SU-DHL-6 (cell line): ENCODE measurements around the gene CCDC102A.

Source experiments
- H2AFZ ChIP-seq: fragments of 200-600 bp; sonication (generic); 2 replicates; pipeline ENCODE4 v1.6.1; 2014; ENCODE audit warnings: low read depth, mild to moderate bottlenecking, moderate library complexity, mixed read lengths, antibody characterized with exemption, low read length; ENCODE audit not compliant: severe bottlenecking
- H3F3A ChIP-seq: fragments of 200-600 bp; shearing (Covaris generic); 2 replicates; pipeline ENCODE4 v1.6.0; 2016; ENCODE audit warnings: antibody characterized with exemption, mild to moderate bottlenecking; ENCODE audit not compliant: insufficient read depth
- H3K27ac ChIP-seq: fragments of 200-600 bp; sonication (generic); 2 replicates; pipeline ENCODE4 v1.5.1; 2016; ENCODE audit warnings: low read depth, mild to moderate bottlenecking, low read length, moderate library complexity, mixed read lengths
- H3K27me3 ChIP-seq: fragments of 200-600 bp; sonication (generic), shearing (Covaris generic); 2 replicates; pipeline ENCODE4 v1.6.0; 2014; ENCODE audit warnings: mild to moderate bottlenecking, low read length
- H3K36me3 ChIP-seq: fragments of 200-600 bp; sonication (generic); 2 replicates; pipeline ENCODE4 v1.6.1; 2014; ENCODE audit warnings: mild to moderate bottlenecking, low read length, mixed read lengths
- H3K4me2 ChIP-seq: fragments of 300-600, 200-600 bp; shearing (Covaris generic), sonication (generic); 2 replicates; pipeline ENCODE4 v1.6.0; 2014; ENCODE audit warnings: low read length, low read depth, mild to moderate bottlenecking; ENCODE audit not compliant: poor library complexity, severe bottlenecking
- H3K4me3 ChIP-seq: fragments of 200-600 bp; sonication (generic); 2 replicates; pipeline ENCODE4 v1.5.1; 2014; ENCODE audit warnings: antibody characterized with exemption, low read length, mild to moderate bottlenecking, mixed read lengths; ENCODE audit not compliant: insufficient read depth, poor library complexity, severe bottlenecking
- H3K79me2 ChIP-seq: fragments of 200-600 bp; sonication (generic); 2 replicates; pipeline ENCODE4 v1.6.1; 2014; ENCODE audit warnings: mild to moderate bottlenecking, low read length, moderate library complexity; ENCODE audit not compliant: insufficient read depth
- H3K9ac ChIP-seq: fragments of 200-600 bp; sonication (generic); 2 replicates; pipeline ENCODE4 v1.7.0; 2014; ENCODE audit warnings: mild to moderate bottlenecking, low read length
- H3K9me2 ChIP-seq: fragments of 200-600 bp; sonication (generic); replicated peaks from 2 replicates; pipeline ENCODE4 v1.6.1; 2014; ENCODE audit warnings: low read length; ENCODE audit not compliant: insufficient read depth
- H3K9me3 ChIP-seq: fragments of 200-600 bp; sonication (generic); 2 replicates; pipeline ENCODE4 v1.6.1; 2014; ENCODE audit warnings: low read length, mixed read lengths; ENCODE audit not compliant: insufficient read depth
- H4K20me1 ChIP-seq: fragments of 200-600 bp; sonication (generic); 2 replicates; pipeline ENCODE4 v1.6.1; 2014; ENCODE audit warnings: low read depth, mild to moderate bottlenecking, antibody characterized with exemption, low read length, moderate library complexity, mixed read lengths
- EZH2phosphoT487 ChIP-seq: fragments of 200-600 bp; sonication (generic), shearing (Covaris generic); conservative IDR thresholded peaks from 2 replicates; pipeline ENCODE4 v1.6.1; 2018; ENCODE audit warnings: mild to moderate bottlenecking, antibody characterized with exemption, low read length, moderate library complexity, mixed read lengths
- TF ChIP-seq, protein P1 (sequence below): fragments of 200-600 bp; sonication (generic); IDR thresholded peaks from one replicate; pipeline ENCODE4 v1.5.1; 2017; ENCODE audit warnings: antibody characterized with exemption, mild to moderate bottlenecking, low read length, moderate library complexity; ENCODE audit not compliant: insufficient read depth, poor library complexity, severe bottlenecking

Gene CCDC102A

DNA sequence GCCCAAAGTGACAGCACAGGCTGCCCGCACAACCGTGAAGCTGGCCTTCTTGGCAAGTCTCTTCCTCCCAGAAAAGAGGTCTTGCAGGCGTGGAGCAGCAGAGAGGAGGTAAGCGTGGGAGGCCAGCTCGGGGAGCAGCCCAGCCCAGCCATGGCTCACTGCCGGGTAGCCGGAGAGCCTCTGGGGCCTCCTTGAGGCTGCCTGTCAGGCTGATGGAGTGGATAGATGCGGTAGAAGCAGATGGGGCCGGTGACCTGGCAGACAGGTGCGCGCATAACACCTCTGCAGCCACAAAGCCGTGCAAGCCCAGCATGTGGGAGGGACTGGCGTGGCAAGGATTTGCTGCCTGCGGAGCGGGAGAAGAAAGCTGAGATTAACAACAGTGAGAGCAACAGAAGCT lies 33.0 kb downstream of the CCDC102A start:
- no peak overlapping the region for H3K9ac ChIP-seq
- TF ChIP-seq, protein P1, sequence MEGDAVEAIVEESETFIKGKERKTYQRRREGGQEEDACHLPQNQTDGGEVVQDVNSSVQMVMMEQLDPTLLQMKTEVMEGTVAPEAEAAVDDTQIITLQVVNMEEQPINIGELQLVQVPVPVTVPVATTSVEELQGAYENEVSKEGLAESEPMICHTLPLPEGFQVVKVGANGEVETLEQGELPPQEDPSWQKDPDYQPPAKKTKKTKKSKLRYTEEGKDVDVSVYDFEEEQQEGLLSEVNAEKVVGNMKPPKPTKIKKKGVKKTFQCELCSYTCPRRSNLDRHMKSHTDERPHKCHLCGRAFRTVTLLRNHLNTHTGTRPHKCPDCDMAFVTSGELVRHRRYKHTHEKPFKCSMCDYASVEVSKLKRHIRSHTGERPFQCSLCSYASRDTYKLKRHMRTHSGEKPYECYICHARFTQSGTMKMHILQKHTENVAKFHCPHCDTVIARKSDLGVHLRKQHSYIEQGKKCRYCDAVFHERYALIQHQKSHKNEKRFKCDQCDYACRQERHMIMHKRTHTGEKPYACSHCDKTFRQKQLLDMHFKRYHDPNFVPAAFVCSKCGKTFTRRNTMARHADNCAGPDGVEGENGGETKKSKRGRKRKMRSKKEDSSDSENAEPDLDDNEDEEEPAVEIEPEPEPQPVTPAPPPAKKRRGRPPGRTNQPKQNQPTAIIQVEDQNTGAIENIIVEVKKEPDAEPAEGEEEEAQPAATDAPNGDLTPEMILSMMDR, result no peak
- no peak for TF ChIP-seq EZH2phosphoT487
- H3F3A ChIP-seq, result no peaks in the 10 kb centered on the region
- no peaks in the 10 kb centered on the region for H3K9me2 ChIP-seq
- no peaks in the 10 kb centered on the region for H3K27me3 ChIP-seq
- no peaks in the 10 kb centered on the region for H3K79me2 ChIP-seq
- H3K27ac ChIP-seq, result no peak overlapping the region
- no peaks in the 10 kb centered on the region for H3K36me3 ChIP-seq
- no peak overlapping the region for H3K4me3 ChIP-seq
- H3K4me2 ChIP-seq, result no peak overlapping the region
- no peak overlapping the region for H2AFZ ChIP-seq
- H3K9me3 ChIP-seq, result no peaks in the 10 kb centered on the region
- H4K20me1 ChIP-seq, result no peaks in the 10 kb centered on the region

DNA sequence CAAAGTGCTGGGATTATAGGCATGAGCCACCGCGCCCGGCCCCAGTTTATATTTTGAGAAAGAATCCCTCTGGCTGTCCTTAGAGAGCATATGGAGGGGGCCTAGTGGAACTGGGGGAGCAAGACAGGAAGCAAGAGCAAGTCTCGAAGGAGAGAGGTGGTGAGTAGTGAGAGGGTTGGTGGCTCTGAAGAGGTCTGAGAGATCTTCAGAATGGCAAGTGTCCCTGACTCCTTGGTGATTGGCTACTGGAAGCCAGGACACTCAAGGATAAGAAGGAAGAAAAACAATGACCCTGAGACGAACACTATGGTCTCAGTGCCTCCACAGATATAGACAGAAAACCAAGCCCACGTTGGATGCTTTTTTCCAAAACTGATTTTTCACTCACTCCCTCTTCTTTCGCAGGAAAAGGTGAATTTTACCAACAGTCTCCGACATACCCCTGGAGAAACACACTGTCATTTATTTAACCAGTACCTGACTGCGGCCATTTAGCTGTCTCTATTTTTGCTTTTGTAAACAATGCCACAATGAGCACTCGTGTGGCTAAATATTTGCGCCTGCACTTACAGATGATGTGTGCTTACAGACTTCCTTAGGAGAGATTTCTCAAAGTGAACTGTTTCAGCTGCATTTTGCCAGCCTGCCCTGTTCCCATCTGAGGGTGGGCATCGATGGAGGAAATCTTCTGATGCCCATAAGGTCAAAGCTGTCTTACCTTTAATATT lies 34.2 kb downstream of the CCDC102A start:
- no peaks in the 10 kb centered on the region for H3K79me2 ChIP-seq
- no peaks in the 10 kb centered on the region for H4K20me1 ChIP-seq
- no peak overlapping the region for H3K4me3 ChIP-seq
- no peak for TF ChIP-seq EZH2phosphoT487
- TF ChIP-seq, protein P1, result no peak
- no peak overlapping the region for H2AFZ ChIP-seq
- no peaks in the 10 kb centered on the region for H3F3A ChIP-seq
- H3K4me2 ChIP-seq, result no peak overlapping the region
- H3K9me2 ChIP-seq, result no peaks in the 10 kb centered on the region
- no peak overlapping the region for H3K9ac ChIP-seq
- no peaks in the 10 kb centered on the region for H3K36me3 ChIP-seq
- H3K27me3 ChIP-seq, result no peaks in the 10 kb centered on the region
- H3K9me3 ChIP-seq, result no peaks in the 10 kb centered on the region
- no peak overlapping the region for H3K27ac ChIP-seq

DNA sequence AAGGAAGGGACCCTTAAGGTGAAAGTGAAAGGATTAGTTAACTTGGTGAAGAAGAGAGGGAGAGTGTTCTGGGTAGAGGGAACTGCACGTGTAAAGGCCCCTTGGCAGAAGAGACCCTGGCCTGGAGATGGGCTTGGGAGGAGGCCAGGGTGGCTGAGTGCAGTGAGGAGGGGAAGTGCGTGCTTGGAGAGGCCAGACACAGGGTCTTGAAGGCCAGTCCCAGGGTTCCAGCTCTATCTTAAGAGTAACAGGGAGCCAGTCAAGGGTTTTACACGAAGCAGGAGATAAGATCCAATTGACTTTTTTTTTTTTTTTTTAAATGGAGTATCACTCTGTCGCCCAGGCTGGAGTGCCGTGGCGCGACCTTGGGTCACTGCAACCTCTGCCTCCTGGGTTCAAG lies 34.9 kb downstream of the CCDC102A start:
- no peak overlapping the region for H3K4me3 ChIP-seq
- H3K4me2 ChIP-seq, result no peak overlapping the region
- no peaks in the 10 kb centered on the region for H3K9me3 ChIP-seq
- H3K36me3 ChIP-seq, result no peaks in the 10 kb centered on the region
- no peak overlapping the region for H2AFZ ChIP-seq
- H4K20me1 ChIP-seq, result no peaks in the 10 kb centered on the region
- H3K27me3 ChIP-seq, result no peaks in the 10 kb centered on the region
- H3K9me2 ChIP-seq, result no peaks in the 10 kb centered on the region
- TF ChIP-seq, protein P1, result no peak
- TF ChIP-seq EZH2phosphoT487, result no peak
- H3K79me2 ChIP-seq, result no peaks in the 10 kb centered on the region
- no peak overlapping the region for H3K9ac ChIP-seq
- no peaks in the 10 kb centered on the region for H3F3A ChIP-seq
- no peak overlapping the region for H3K27ac ChIP-seq
